Glutamatergic neuron (in vitro differentiated cells): ENCODE data around the gene NEGR1. TPM values are rescaled to one million over a fixed set of nuclear protein-coding genes. Genes with fewer than 3 reads are reported as not detected.
"Not testable (repeated sequence)": the region's sequence is repeated elsewhere in the genome, so short reads cannot be mapped to it uniquely, and the experiment has no call there.

ENCODE experiments used
- DNase-seq: peaks from one replicate; pipeline ENCODE4 v3.0.0; 2022
- H3K27ac Mint-ChIP-seq: one replicate; pipeline ENCODE4 v1.8.0; 2020; ENCODE audit warnings: mild to moderate bottlenecking, mixed read lengths, inconsistent platforms; ENCODE audit not compliant: unreplicated experiment
- H3K27me3 Mint-ChIP-seq: one replicate; pipeline ENCODE4 v1.8.0; 2020; ENCODE audit warnings: mild to moderate bottlenecking, moderate library complexity, mixed read lengths, inconsistent platforms; ENCODE audit not compliant: unreplicated experiment
- H3K36me3 Mint-ChIP-seq: one replicate; pipeline ENCODE4 v1.8.0; 2020; ENCODE audit warnings: mild to moderate bottlenecking, mixed read lengths, inconsistent platforms; ENCODE audit not compliant: unreplicated experiment
- H3K4me1 Mint-ChIP-seq: one replicate; pipeline ENCODE4 v1.8.0; 2020; ENCODE audit warnings: mild to moderate bottlenecking, low read depth, mixed read lengths, inconsistent platforms; ENCODE audit not compliant: unreplicated experiment
- H3K4me3 Mint-ChIP-seq: one replicate; pipeline ENCODE4 v1.8.0; 2020; ENCODE audit warnings: mild to moderate bottlenecking, mixed read lengths, inconsistent platforms; ENCODE audit not compliant: unreplicated experiment
- H3K9me3 Mint-ChIP-seq: one replicate; pipeline ENCODE4 v1.8.0; 2020; ENCODE audit warnings: mild to moderate bottlenecking, moderate library complexity, mixed read lengths, inconsistent platforms; ENCODE audit not compliant: unreplicated experiment
- total RNA-seq: library from RNA; stranded (reverse); fragmentation: NEBNext Ultra II Directional; extraction: Animal tissue kit (Norgen Biotek cat#: 25700); gene quantifications from one replicate; pipeline ENCODE4 v1.2.1, GENCODE V29; 2021; ENCODE audit not compliant: unreplicated experiment
- TF ChIP-seq, protein P1 (sequence below): fragments of 200-600 bp; sonication (generic); IDR thresholded peaks from one replicate; pipeline ENCODE4 v1.5.0; 2021; ENCODE audit not compliant: partially characterized antibody, unreplicated experiment

The NEGR1 gene
- total RNA-seq, 1 donor from 2014 or later = 0.51 TPM

DNA sequence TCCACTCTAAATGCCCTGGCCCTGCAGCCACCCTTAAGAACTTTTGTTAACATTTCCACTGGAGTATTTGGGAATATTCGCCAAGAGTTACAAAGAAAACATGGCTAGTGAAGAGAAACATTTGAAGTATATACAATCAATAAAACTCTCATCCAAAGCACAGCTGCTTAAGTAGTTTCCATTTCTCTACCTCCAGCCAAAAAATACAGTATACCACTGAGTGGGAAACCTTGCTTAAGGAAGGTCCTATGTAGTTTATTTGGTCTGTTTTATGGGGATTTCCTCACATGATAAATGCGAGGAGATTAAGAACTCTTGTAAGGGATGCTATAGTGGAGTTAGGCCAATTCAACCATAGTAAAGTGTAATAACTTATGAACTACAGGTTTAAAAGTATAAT, 382.5 kb downstream of the NEGR1 start:
- DNase-seq = no peak
- H3K27me3 Mint-ChIP-seq = peaks cover 1% of the 10 kb centered on the region
- H3K4me1 Mint-ChIP-seq = no peaks in the 10 kb centered on the region
- H3K9me3 Mint-ChIP-seq = no peaks in the 10 kb centered on the region
- no peak overlapping the region for H3K4me3 Mint-ChIP-seq
- H3K36me3 Mint-ChIP-seq = no peaks in the 10 kb centered on the region
- TF ChIP-seq, protein P1, sequence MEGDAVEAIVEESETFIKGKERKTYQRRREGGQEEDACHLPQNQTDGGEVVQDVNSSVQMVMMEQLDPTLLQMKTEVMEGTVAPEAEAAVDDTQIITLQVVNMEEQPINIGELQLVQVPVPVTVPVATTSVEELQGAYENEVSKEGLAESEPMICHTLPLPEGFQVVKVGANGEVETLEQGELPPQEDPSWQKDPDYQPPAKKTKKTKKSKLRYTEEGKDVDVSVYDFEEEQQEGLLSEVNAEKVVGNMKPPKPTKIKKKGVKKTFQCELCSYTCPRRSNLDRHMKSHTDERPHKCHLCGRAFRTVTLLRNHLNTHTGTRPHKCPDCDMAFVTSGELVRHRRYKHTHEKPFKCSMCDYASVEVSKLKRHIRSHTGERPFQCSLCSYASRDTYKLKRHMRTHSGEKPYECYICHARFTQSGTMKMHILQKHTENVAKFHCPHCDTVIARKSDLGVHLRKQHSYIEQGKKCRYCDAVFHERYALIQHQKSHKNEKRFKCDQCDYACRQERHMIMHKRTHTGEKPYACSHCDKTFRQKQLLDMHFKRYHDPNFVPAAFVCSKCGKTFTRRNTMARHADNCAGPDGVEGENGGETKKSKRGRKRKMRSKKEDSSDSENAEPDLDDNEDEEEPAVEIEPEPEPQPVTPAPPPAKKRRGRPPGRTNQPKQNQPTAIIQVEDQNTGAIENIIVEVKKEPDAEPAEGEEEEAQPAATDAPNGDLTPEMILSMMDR = no peak
- no peak overlapping the region for H3K27ac Mint-ChIP-seq

DNA sequence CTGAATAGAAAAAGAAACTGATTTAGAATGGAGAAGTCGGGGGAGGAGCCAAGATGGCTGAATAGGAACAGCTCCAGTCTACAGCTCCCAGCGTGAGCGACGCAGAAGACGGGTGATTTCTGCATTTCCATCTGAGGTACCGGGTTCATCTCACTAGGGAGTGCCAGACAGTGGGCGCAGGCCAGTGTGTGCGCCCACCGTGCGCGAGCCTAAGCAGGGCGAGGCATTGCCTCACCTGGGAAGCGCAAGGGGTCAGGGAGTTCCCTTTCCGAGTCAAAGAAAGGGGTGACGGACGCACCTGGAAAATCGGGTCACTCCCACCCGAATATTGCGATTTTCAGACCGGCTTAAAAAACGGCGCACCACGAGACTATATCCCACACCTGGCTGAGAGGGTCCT, 394.2 kb downstream of the NEGR1 start:
- not testable (repeated sequence) for H3K4me3 Mint-ChIP-seq, H3K27me3 Mint-ChIP-seq, H3K9me3 Mint-ChIP-seq, H3K36me3 Mint-ChIP-seq, H3K4me1 Mint-ChIP-seq, DNase-seq, H3K27ac Mint-ChIP-seq

DNA sequence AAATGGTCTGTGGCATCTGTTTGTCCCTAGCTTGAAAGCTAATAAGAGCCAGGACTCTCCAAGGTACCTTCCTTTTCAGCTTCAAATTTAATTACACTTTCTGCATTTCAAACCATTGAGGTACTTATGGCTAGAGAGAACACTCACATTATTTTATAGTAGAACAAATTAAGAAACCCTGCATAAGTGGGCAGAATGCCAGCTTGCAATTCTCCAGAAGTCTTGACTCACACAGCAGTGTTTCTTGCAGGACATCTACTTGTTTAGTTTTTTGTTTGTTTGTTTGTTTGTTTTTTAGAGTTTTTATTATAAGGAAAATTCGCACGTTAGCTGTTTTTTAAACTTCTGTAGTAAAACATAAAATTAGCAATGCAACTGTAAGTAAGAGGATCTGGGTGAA, 397.2 kb downstream of the NEGR1 start:
- TF ChIP-seq, protein P1 = no peak
- Mint-ChIP-seq H3K36me3 (no peaks in the 10 kb centered on the region), H3K27me3 (no peaks in the 10 kb centered on the region), H3K9me3 (no peaks in the 10 kb centered on the region), H3K4me1 (peaks cover 3% of the 10 kb centered on the region), H3K4me3 (no peak overlapping the region), H3K27ac (no peak overlapping the region)
- DNase-seq = no peak

DNA sequence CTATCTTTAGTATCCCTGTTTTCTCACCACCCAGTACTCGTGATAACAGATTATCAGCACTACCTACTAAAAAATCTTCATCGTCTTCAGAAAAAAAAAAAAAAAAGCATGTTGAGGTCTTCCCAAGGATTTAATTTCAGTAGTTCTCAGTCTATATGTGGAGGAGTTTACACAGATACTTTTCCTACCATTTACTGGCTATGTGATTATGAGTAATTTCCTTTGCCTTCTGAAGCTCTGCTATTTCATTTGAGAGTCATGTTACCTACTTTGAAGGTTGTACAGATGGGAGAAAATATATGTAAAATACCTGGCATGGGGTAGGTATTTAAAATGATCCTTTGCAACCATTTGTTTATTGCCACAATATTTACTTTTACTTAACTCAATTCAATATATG, 399.7 kb downstream of the NEGR1 start:
- Mint-ChIP-seq H3K36me3 (no peaks in the 10 kb centered on the region), H3K4me3 (no peak overlapping the region), H3K27me3 (no peaks in the 10 kb centered on the region), H3K4me1 (peaks cover 3% of the 10 kb centered on the region), H3K9me3 (no peaks in the 10 kb centered on the region), H3K27ac (no peak overlapping the region)
- DNase-seq = no peak
- TF ChIP-seq, protein P1 = no peak

DNA sequence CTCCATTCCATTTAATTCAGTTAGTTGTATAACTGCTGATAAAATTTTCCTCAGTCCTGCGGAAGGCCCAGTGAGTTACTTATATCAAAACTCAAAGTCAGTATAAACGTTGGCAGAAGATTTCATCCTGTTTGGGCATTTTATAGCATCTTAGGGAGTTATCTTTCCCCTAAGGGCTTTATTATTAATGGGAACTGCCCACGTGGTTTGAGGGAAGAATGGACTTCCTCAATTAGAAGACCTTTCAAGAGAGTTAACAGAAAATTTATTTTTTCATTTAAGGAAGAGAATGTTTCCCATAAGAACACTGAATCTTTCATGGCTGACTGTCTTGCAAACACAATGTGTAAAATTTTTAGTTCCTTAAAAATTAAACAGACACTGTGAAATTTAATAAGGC, 400.1 kb downstream of the NEGR1 start:
- Mint-ChIP-seq H3K27ac (no peak overlapping the region), H3K9me3 (no peaks in the 10 kb centered on the region), H3K27me3 (no peaks in the 10 kb centered on the region), H3K4me1 (peaks cover 3% of the 10 kb centered on the region), H3K4me3 (no peak overlapping the region), H3K36me3 (no peaks in the 10 kb centered on the region)
- TF ChIP-seq, protein P1 = no peak
- DNase-seq = no peak

DNA sequence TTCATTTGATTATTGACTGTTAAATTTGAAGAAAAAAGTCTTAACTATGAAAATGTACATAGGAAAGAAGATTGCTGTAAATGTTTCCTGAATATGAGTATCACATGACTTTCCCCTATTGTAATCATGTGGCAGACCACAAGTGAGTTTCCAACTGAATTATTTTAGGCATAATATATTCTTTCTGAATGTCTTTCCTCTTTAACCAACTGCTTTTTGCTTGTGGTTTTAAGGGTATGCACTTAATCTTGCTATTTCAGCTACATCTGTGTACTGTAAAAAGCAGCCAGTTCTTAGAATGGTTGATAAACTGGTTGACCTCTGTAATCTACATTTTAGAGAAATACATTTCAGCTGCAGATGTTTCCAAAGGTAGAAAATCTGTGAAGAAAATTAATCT, 400.7 kb downstream of the NEGR1 start:
- TF ChIP-seq, protein P1 = no peak
- no peaks in the 10 kb centered on the region for H3K27me3 Mint-ChIP-seq
- H3K27ac Mint-ChIP-seq = no peak overlapping the region
- DNase-seq = no peak
- H3K4me3 Mint-ChIP-seq = no peak overlapping the region
- no peaks in the 10 kb centered on the region for H3K36me3 Mint-ChIP-seq
- peaks cover 3% of the 10 kb centered on the region for H3K4me1 Mint-ChIP-seq
- no peaks in the 10 kb centered on the region for H3K9me3 Mint-ChIP-seq
